DMS153 treated with DMSO at 0.1 percent for 48 hours (cell line): ENCODE data around the gene TCP11.
"Not testable (repeated sequence)": the region's sequence is repeated elsewhere in the genome, so short reads cannot be mapped to it uniquely, and the experiment has no call there.

Experiments used
- DNase-seq: peaks from one replicate; lab custom pipeline; 2025; ENCODE audit not compliant: unreplicated experiment; lab: John Stamatoyannopoulos, UW

Gene TCP11

DNA sequence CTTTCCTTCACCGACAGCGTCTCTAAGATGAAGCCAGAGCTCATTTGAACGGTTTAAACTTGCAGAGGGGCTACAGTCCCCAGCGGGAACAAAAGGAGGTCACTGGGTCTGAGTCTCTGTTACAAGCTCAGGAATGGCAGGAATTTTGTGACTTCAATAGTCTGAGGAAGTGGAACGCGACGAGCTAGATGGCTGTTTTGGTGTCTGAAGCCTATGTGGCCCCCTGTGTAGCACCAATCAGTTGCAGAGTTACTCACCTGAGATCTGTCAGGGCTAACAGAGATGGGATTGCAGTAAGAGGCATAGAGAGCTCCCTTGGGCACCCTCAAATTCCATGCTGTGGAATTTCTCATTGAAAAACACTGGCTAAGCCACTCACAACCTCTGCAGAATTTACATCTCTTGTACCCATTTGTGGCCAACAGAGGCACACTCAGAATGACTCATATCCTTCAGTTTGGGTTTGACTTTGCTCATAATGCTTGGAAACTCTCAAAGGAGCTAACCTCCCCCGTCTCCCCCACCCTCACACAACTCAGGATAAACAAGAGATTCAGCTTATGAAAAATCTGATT, 7.1 kb upstream of the TCP11 start:
- DNase-seq, result no peak

DNA sequence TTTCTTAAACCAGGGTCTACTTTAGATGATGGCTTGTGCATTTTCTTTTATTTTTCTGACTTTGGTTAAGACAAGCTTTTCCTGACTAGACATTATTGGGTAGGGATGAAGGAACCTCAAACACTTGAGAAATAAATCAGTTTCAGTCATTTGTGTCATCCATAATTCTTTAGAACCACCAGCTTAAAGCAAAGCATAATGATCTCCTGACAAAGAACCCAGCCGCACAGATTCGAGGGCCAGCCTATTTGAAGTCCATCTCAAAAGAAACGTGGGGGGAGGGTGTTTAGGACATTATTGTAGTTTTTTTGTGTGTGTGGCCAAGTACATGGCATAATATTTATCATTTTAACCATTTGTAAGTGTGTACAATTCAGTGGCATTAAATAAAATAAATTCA, 6.3 kb upstream of the TCP11 start:
- no peak for DNase-seq

DNA sequence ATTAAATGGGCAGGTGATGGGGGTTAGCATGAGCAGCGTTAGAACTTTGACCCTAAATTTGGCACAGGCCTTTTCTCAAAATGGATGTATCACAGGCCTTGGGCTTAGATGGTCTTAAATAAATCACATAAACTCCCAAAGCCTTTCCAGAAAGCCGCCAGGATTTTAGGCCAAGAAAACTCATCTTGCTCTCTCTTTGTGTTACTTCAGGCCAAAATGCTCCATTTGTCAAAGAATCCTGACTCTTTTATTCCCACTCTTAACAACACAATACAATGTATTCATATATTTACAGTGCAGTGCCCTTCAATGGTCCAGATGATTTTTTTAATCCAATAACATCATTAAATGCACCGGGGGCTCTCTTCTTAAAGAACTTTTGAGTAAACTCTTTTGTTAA, 5.9 kb upstream of the TCP11 start:
- DNase-seq, result no peak

DNA sequence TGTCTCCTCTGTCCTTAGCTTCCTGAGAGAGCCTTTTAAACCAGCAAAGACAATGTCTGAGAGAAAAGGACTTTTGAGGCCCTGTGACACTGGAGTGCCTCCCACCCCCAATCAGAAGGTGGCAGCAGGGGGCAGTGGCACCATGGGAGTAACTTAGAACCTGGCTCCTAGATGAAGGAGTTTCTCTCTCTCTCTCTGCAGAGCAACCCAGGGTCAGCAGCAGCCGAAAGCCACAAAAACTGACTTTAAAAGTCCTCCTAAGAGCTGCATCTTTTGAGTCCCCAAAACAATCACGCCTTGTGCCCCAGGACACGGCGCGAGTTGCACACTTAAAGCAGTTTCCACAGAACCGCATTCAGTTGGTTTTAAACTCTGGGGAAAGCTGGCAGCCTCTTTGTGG, 5.3 kb upstream of the TCP11 start:
- peak; percentile 32 for DNase-seq

DNA sequence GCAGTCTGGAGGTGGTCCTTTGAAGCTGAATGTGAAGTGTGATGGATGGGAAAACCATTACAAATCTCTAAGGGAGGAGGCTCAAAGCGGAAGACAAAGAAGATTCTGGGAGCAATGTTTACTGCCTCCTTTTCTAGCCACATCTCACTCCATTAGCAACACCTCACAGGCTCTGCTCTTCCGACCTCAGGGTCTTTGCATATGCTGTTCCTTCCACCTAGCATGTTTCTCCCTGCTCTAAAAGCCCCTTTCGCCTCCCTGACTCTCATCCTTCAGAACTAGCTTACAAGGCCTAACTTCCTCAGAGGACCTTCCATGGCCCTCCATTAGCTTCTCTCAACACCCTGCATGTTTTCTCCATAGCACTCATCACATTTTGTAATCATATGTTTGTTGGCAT, 4.6 kb upstream of the TCP11 start:
- no peak for DNase-seq

DNA sequence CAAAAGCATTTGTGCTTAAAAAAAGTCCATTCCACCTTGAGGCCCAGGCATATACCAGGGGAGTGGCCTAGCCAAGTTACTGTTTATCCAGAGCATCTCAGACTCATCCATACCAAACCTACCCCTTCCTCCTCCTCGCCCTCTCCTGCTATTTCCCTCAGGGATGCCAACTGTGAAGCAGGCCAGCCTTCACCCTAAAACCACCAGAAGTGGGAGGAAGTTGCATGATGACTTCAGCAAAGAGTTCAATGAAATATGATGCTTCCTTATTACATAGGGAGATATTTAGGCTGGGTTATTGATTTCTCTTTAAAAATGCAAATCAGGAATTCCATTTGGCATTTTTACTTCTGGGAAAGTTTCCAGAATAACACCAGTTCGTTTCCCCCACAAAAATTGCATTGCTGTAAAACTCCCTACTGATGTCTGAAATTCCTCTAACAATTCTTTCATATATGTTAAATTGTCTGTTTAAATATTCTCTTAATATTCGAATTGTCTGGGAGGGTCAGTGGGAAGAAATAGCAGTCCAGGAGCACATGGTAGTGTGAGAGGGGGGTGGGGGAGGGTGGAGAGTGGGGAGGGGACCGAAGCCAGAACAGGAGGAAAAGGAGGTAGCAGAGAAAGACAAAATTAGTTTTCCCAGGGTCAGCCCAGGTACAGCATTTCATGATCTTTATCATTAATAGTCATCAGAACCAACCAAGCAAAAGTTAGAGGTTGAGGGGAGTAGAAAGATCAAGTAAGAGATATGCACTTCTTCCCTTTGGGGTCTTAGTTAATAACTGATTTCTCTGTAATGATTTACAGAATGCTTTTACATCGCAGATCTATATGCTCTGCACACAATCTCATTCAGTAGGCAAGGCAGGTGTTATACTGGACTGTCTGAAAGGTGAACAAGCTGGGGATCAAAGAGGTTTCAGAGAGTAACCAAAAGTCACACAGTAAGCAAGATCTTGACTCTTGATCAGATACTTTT, 1.7 kb upstream of the TCP11 start:
- no peak for DNase-seq

DNA sequence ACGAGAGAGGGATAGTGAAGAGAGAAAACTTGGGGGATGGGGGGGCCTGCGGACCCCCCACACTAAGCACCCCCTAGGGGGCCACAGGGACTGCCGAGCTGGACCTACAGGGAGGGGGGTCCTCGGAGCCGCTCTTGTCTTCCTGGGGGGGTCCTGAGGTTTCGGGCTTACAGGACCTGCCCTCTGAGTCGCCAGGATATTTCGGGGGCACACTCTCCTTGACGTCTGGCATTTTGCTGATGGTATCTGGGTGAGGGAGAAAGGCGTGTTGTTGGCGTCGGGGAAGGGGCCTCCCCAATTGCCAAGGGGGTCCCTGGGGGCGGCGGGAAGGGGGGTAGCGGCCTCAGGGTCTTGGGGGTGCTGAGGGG, 516 bp downstream of the TCP11 start:
- no peak for DNase-seq

GRCh38 chr6:35139924-35140638, 1.1 kb downstream of the TCP11 start:
- DNase-seq, result peak; percentile 55

DNA sequence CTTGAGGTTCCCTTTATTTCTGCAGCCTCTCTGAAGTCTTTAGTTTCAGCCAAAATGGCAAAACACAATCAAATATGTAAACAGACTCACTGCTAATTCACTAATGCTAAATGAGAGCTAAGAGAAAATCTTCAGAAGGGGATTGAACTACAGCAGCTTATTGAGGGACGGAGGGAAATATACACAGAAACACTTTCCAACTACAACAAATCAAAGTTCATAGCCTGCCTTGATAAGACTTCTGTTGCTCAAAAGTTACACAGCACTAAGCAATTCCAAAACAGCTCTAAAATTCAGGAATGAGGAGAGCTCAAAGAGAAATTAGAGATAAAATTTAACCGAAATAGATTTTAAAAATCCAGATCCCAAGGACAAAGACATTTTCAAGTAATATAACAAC, 1.7 kb downstream of the TCP11 start:
- DNase-seq, result no peak

DNA sequence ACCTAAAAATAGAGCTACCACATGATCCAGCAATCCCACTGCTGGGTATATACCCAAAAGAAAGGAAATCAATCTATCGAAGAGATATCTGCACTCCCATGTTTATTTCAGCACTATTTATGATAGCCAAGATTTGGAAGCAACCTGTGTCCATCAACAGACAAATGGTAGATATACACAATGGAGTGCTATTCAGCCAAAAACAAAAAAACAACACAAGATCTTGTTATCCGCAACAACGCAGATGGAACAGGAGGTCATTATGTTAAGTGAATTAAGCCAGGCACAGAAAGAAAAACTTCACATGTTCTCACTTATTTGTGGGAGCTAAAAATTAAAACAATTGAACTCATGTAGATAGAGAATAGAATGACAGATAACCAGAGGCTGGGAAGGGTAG, 2.9 kb downstream of the TCP11 start:
- not testable (repeated sequence) for DNase-seq

- DNase-seq, result no peak
These were observed 5.0 kb downstream of the TCP11 start for GRCh38 chr6:35136185-35136584.

DNA sequence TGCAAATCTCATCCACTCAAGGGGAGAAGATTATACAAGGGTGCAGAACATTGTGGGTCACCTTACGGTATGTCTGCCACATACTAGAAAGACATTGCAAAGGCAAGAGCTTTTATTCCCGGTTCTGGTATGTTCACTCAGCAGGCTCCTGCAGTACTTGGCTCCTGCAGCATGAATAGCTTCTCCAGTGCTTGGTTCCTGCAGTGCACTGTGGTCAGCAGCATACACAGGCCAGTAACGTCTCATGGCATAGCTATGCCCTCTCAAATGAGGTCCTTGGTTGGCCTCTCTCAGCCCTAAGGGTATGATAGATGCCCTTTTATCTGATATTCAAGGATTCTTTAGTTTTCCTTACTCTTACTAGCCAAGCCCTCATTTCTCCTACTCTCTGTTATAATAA, 12.6 kb downstream of the TCP11 start:
- no peak for DNase-seq

DNA sequence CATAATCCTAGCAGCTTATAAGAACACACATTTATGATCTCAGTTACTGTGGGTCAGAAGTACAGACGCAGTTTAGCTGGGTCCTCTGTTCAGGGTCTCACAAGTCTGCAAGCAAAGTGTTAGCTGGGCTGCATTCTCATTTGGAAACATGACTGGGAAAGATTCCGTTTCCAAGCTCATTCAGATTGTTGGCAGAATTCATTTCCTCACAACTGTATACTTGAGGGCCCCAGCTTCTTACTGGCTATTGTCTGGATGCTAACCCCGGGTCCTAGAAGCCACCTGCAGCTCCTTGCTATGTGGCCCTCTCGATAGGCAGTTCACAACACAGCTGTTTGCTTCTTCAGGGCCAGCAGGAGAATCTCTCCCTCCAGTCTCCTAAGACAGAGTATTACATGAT, 13.1 kb downstream of the TCP11 start:
- no peak for DNase-seq

GRCh38 chr6:35124356-35124755, 16.8 kb downstream of the TCP11 start:
- DNase-seq, result no peak

DNA sequence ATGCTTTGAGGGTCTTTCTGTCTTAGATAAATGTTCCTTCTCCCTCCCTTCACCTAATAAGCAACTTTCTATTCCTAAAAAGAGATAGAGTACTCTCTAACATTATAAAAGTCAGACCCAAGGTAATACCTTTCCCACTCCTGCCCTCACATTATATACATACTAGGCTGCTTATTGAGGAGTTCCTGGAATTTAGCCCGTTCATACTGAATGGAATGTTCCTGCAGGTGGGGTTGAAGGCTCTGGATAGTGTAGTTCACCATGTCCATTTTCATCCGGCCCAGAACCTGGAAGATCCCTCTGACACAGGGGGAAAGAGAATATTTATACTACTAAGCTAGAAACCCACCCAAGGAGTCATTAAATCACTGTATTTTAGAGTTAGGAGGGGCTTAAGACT, 20.4 kb downstream of the TCP11 start:
- DNase-seq, result no peak

DNA sequence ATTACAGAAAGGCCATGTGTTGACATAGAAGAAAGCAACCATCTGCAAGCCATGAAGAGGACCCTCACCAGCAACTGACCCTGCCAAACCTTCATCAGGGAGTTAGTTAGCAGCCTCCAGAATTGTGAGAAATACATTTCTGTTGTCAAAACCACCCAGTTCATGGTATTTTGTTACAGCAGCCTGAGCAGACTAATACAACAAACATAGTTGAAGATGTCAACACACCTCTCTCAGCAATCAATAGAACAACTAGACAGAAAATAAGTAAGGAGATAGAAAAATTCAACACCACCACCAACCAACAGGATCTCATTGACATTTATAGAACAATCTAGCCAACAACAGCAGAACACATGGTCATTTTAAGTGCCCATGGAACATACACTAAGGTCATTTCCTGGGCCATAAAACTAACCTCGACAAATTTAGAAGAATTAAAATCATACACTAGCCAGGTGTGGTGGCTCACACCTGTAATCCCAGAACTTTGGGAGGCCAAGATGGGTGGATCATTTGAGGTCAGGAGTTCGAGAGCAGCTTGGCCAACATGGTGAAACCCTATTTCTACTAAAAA, 32.7 kb downstream of the TCP11 start:
- no peak for DNase-seq

- not testable (repeated sequence) for DNase-seq
These were observed 33.4 kb downstream of the TCP11 start for GRCh38 chr6:35107761-35108160.

DNA sequence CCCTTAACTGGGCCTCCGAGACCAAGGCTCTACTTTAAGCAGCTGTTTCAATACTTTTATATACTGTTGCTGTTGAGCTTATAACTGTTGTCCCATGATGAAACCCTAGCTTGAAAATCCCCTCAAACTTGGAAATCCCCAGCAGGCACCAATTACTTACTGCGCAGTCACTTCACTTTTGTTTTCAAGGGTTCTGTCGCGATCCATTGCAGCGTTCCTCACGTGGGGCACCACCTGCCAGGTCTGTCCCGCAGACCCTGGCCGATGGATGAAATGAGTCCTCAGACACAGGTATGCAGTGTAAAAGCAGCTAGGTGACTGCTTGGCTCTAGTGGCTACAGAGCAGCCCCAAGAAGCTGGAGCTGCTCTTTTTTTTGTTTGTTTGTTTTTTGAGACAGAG, 33.9 kb downstream of the TCP11 start:
- DNase-seq, result not testable (repeated sequence)

- DNase-seq, result not testable (repeated sequence)
These were observed 35.1 kb downstream of the TCP11 start for GRCh38 chr6:35106061-35106460.

DNA sequence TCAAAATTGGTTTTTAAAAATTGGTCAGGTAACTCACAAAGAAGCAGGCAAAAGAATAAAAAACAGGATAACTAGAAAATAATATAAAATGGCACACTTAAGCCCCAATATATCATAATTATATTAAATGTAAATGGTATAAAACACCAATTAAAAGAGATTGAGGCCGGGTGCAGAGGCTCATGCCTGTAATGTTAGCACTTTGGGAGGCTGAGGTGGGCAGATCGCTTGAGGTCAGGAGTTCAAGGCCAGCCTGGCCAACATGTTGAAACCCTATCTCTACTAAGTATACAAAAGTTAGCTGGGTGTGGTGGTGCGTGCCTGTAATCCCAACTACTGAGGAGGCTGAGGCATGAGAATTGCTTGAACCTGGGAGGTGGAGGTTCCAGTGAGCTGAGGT, 36.1 kb downstream of the TCP11 start:
- no peak for DNase-seq

GRCh38 chr6:35099116-35099515, 42.0 kb downstream of the TCP11 start:
- no peak for DNase-seq
